Measurements from ENCODE around the gene IFRD2.
"Not testable (repeated sequence)": the region's sequence is repeated elsewhere in the genome, so short reads cannot be mapped to it uniquely, and the experiment has no call there.

IFRD2 gene

GRCh38 chr3:50245251-50245745 lies 46.9 kb downstream of the IFRD2 start:
- no peak for FAIRE-seq

DNA sequence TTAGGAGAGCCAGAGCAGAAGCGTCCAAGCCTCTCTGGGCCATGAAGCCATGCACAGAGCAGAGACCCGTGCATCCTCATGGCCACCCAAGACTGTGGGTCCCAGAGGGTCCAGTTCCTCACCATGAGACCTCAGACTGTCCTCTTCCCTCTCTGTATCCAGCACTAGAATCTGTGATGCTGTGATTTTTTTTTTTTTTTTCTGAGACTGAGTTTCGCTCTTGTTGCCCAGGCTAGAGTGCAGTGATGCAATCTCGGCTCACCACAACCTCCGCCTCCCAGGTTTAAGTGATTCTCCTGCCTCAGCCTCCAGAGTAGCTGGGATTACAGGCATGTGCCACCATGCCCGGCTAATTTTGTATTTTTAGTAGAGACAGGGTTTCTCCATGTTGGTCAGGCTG lies 47.4 kb downstream of the IFRD2 start:
- not testable (repeated sequence) for FAIRE-seq

GRCh38 chr3:50243543-50243895 lies 48.7 kb downstream of the IFRD2 start:
- FAIRE-seq = no peak

DNA sequence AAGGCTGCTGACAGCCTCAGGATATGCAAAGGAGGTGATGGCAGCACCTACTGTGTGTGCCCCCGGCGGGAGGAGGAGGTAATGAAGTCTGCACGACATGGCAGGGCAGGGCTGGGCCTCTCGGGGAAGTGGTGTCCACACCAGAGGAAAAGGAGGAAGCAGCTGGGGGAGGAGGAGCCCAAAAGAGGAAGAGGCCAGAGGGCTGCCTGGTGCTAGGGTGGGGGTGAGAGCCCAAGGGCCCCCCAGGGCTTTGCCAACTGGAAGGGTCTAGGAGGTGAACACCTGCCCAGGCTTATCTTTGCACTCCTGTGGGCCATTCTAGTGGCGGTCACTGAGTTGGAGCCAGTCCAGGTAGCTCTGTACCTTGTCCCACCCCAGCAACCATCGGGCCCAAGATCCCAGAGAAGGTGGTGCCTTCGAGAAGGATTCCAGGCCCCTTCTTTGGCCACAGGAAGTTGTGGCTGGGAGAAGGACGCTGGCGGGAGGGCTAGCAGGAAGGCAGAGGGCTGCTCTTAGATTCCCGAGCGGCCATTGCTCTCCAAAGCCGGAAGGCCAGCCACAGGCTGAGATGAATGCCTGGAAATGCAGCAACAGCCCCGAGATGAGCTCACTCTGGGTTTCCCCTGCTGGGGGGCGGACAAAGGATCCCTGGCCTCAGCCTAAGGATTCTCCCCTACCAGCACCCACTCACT lies 49.2 kb downstream of the IFRD2 start:
- no peak for FAIRE-seq

DNA sequence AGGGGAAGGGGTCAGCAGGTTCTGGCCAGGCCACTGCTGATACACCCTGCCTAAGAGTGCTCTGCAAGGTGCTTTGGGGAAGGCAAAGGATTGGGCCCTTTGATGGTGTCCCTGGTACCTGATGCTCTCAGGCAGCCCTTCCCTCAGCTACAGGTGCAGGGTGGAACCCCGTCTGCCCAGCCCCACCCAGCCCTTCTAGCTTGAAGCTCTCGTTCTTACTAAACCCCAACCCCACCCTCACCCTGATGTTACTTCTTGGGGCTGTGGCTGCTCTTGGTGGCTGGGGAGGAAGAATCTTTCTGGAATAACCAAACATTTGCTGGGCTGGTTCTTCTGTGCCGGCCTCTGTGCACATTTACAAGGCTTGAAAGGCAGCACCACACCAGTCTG lies 49.9 kb downstream of the IFRD2 start:
- no peak for FAIRE-seq

GRCh38 chr3:50241713-50242380 lies 50.4 kb downstream of the IFRD2 start:
- FAIRE-seq = no peak

DNA sequence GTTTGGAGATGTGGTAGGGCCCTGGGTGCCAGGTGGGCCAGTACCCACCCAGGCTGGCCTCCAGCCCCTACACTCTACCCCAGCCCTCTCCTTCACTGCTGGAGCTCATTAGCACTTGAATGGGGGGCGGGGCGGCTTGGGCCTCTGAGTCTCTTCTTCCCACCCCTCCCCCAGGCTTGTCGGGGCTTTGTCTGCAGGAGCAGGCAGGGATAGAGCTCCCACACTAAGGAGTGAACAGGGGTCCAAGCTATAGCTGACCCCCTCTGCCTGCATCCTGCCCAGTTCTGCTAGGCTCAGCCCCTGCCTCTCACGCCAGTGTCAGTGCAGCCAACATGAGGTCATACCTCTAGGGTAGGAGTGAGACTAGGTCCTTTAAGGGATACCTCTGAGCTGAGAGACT lies 51.1 kb downstream of the IFRD2 start:
- no peak for FAIRE-seq

- no peak for FAIRE-seq
Observed at GRCh38 chr3:50239649-50240048, 52.6 kb downstream of the IFRD2 start.

GRCh38 chr3:50238549-50239026 lies 53.6 kb downstream of the IFRD2 start:
- FAIRE-seq = no peak

GRCh38 chr3:50237754-50238548 lies 54.3 kb downstream of the IFRD2 start:
- FAIRE-seq = no peak

Data from colon (tissue), 2 donors.